Type B pancreatic cell (in vitro differentiated cells): ENCODE measurements around the gene PODN. TPM values are rescaled to one million over a fixed set of nuclear protein-coding genes. Genes with fewer than 3 reads are reported as not detected.

Experiments
- DNase-seq: peaks from one replicate; pipeline ENCODE4 v3.0.0; 2021; ENCODE audit warnings: mixed read lengths; ENCODE audit not compliant: unreplicated experiment; ENCODE audit errors: extremely low spot score
- H3K27ac Mint-ChIP-seq: 2 replicates; pipeline ENCODE4 v1.8.0; 2021; ENCODE audit warnings: mild to moderate bottlenecking, mixed read lengths
- H3K27me3 Mint-ChIP-seq: 2 replicates; pipeline ENCODE4 v1.8.0; 2021; ENCODE audit warnings: mixed read lengths
- H3K36me3 Mint-ChIP-seq: 2 replicates; pipeline ENCODE4 v1.8.0; 2021; ENCODE audit warnings: mixed read lengths
- H3K4me1 Mint-ChIP-seq: one replicate; pipeline ENCODE4 v1.8.0; 2021; ENCODE audit warnings: mixed read lengths; ENCODE audit not compliant: unreplicated experiment
- H3K4me3 Mint-ChIP-seq: 2 replicates; pipeline ENCODE4 v1.8.0; 2021; ENCODE audit warnings: mild to moderate bottlenecking, mixed read lengths
- H3K9me3 Mint-ChIP-seq: 2 replicates; pipeline ENCODE4 v1.8.0; 2021; ENCODE audit warnings: mixed read lengths
- CTCF ChIP-seq: fragments of 200-600 bp; sonication (generic); conservative IDR thresholded peaks from 2 replicates; pipeline ENCODE4 v1.5.0; 2021; ENCODE audit warnings: antibody characterized with exemption, mild to moderate bottlenecking
- total RNA-seq: library from RNA; stranded (reverse); gene quantifications from 2 replicates; pipeline ENCODE4 v1.2.1, GENCODE V29; 2021; ENCODE audit warnings: low replicate concordance

Gene PODN
- total RNA-seq, 1 donor from 2014 or later, result 2.8 TPM

- no peaks in the 10 kb centered on the region for H3K9me3 Mint-ChIP-seq
- peaks cover 41% of the 10 kb centered on the region for H3K4me1 Mint-ChIP-seq
- no peak overlapping the region for H3K27ac Mint-ChIP-seq
- DNase-seq, result no peak
- H3K27me3 Mint-ChIP-seq, result no peaks in the 10 kb centered on the region
- no peak for TF ChIP-seq CTCF
- H3K4me3 Mint-ChIP-seq, result no peak overlapping the region
- H3K36me3 Mint-ChIP-seq, result peaks cover 15% of the 10 kb centered on the region
Observed at GRCh38 chr1:53044926-53045325, 17.1 kb upstream of the PODN start.

GRCh38 chr1:53046930-53047329 is 15.1 kb upstream of the PODN start:
- no peak overlapping the region for H3K4me3 Mint-ChIP-seq
- no peaks in the 10 kb centered on the region for H3K27me3 Mint-ChIP-seq
- H3K9me3 Mint-ChIP-seq, result no peaks in the 10 kb centered on the region
- no peak overlapping the region for H3K27ac Mint-ChIP-seq
- DNase-seq, result no peak
- H3K36me3 Mint-ChIP-seq, result peaks cover 8% of the 10 kb centered on the region
- peaks cover 49% of the 10 kb centered on the region for H3K4me1 Mint-ChIP-seq
- no peak for TF ChIP-seq CTCF

- no peaks in the 10 kb centered on the region for H3K27me3 Mint-ChIP-seq
- no peak for TF ChIP-seq CTCF
- H3K27ac Mint-ChIP-seq, result no peak overlapping the region
- H3K36me3 Mint-ChIP-seq, result peaks cover 13% of the 10 kb centered on the region
- peak overlapping the region; percentile 14 for H3K4me3 Mint-ChIP-seq
- H3K9me3 Mint-ChIP-seq, result no peaks in the 10 kb centered on the region
- no peak for DNase-seq
- peaks cover 46% of the 10 kb centered on the region for H3K4me1 Mint-ChIP-seq
Observed at GRCh38 chr1:53047737-53048736, 14.0 kb upstream of the PODN start.

GRCh38 chr1:53048960-53049573 is 12.9 kb upstream of the PODN start:
- no peak for DNase-seq
- TF ChIP-seq CTCF, result no peak
- Mint-ChIP-seq H3K27ac (no peak overlapping the region), H3K27me3 (no peaks in the 10 kb centered on the region), H3K36me3 (peaks cover 22% of the 10 kb centered on the region), H3K4me3 (no peak overlapping the region), H3K4me1 (peaks cover 42% of the 10 kb centered on the region), H3K9me3 (no peaks in the 10 kb centered on the region)

- H3K4me1 Mint-ChIP-seq, result peaks cover 42% of the 10 kb centered on the region
- H3K9me3 Mint-ChIP-seq, result no peaks in the 10 kb centered on the region
Observed at GRCh38 chr1:53049574-53049967, 12.4 kb upstream of the PODN start.

More at GRCh38 chr1:53049574-53049967, 12.4 kb upstream of the PODN start:
- Mint-ChIP-seq H3K36me3 (peaks cover 25% of the 10 kb centered on the region), H3K4me3 (no peak overlapping the region), H3K27ac (no peak overlapping the region), H3K27me3 (no peaks in the 10 kb centered on the region)
- DNase-seq, result no peak
- TF ChIP-seq CTCF, result no peak
